Activated naive CD8-positive, alpha-beta T cell treated with anti-CD3 and anti-CD28 coated beads, Interleukin-2, amount 10 ng/mL, durations not matched to agents 7 days and 5 days (primary cell): ENCODE results near the gene PPP6R1. TPM values are rescaled to one million over a fixed set of nuclear protein-coding genes. Genes with fewer than 3 reads are reported as not detected.

ENCODE experiments used
- ATAC-seq: fragments of 150-1000 bp; cut with Tn5 transposase; one replicate; pipeline ENCODE4 v1.10.0; 2021; ENCODE audit warnings: low read depth, moderate library complexity
- POLR2A ChIA-PET: fragments of 350-600 bp; sonication (Branson Sonifier 250); formaldehyde crosslinking; loops from one replicate; lab custom pipeline; 2021; ENCODE audit warnings: antibody characterized with exemption; lab: Charles Lee
- DNase-seq: peaks from one replicate; pipeline ENCODE4 v3.0.0; 2021
- H3K27ac Mint-ChIP-seq: one replicate; pipeline ENCODE4 v1.8.0; 2022; ENCODE audit warnings: mild to moderate bottlenecking, mixed read lengths
- H3K27me3 Mint-ChIP-seq: one replicate; pipeline ENCODE4 v1.8.0; 2022; ENCODE audit warnings: mild to moderate bottlenecking, moderate library complexity, mixed read lengths
- H3K36me3 Mint-ChIP-seq: one replicate; pipeline ENCODE4 v1.8.0; 2021; ENCODE audit warnings: mild to moderate bottlenecking, mixed read lengths
- H3K4me1 Mint-ChIP-seq: one replicate; pipeline ENCODE4 v1.8.0; 2021; ENCODE audit warnings: mixed read lengths
- H3K4me3 Mint-ChIP-seq: one replicate; pipeline ENCODE4 v1.8.0; 2022; ENCODE audit warnings: mild to moderate bottlenecking, moderate library complexity, mixed read lengths
- H3K9me3 Mint-ChIP-seq: one replicate; pipeline ENCODE4 v1.8.0; 2021; ENCODE audit warnings: mixed read lengths
- total RNA-seq, 2 experiments: library from RNA; stranded (reverse); gene quantifications; one replicate each; pipeline ENCODE4 v1.2.3, GENCODE V29; 2021

PPP6R1 gene
- total RNA-seq, 2 experiments from 2014 or later = 211 to 226 TPM

GRCh38 chr19:55278391-55279135 lies 19.7 kb upstream of the PPP6R1 start:
- DNase-seq (no peak), ATAC-seq (no peak)
- Mint-ChIP-seq H3K4me3 (peak overlapping the region; percentile 99), H3K27me3 (peaks cover 8% of the 10 kb centered on the region), H3K4me1 (peaks cover 27% of the 10 kb centered on the region), H3K27ac (no peak overlapping the region), H3K36me3 (peaks cover 2% of the 10 kb centered on the region), H3K9me3 (no peaks in the 10 kb centered on the region)
- POLR2A ChIA-PET = interaction anchor here (7.7 kb wide), 1 partner anchor 22 kb away, joined by 120 read pairs; the partner anchor contains the start of gene PPP6R1

DNA sequence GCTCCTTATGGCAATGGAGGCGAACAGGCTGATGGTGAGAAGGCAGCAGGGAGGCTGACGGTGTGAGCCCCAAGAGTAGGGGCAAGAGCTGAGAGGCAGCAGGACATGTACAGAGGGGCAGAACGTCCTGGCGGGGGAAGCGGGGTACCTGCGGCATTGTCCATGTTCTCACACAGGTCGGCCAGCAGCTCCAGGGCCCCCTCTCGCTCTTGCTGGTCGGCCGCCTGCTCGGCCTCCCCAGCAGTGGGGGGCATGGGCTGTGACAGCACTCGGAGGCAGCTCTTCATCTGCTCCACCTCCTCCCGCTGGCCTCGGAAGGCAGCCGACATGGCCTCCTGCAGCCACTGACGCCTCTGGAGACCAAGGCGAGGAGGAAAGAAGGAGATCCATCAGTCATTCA lies 18.7 kb upstream of the PPP6R1 start:
- Mint-ChIP-seq H3K9me3 (no peaks in the 10 kb centered on the region), H3K27ac (no peak overlapping the region), H3K4me1 (peaks cover 24% of the 10 kb centered on the region), H3K4me3 (no peak overlapping the region), H3K27me3 (no peaks in the 10 kb centered on the region), H3K36me3 (peaks cover 2% of the 10 kb centered on the region)
- DNase-seq (no peak), ATAC-seq (no peak)
- POLR2A ChIA-PET = interaction anchor here (0.7 to 7.7 kb wide), 3 partner anchors 21 to 199 kb away, joined by 3 to 120 read pairs (median 3); partner anchors contain the start of genes PPP6R1 and ZNF628

DNA sequence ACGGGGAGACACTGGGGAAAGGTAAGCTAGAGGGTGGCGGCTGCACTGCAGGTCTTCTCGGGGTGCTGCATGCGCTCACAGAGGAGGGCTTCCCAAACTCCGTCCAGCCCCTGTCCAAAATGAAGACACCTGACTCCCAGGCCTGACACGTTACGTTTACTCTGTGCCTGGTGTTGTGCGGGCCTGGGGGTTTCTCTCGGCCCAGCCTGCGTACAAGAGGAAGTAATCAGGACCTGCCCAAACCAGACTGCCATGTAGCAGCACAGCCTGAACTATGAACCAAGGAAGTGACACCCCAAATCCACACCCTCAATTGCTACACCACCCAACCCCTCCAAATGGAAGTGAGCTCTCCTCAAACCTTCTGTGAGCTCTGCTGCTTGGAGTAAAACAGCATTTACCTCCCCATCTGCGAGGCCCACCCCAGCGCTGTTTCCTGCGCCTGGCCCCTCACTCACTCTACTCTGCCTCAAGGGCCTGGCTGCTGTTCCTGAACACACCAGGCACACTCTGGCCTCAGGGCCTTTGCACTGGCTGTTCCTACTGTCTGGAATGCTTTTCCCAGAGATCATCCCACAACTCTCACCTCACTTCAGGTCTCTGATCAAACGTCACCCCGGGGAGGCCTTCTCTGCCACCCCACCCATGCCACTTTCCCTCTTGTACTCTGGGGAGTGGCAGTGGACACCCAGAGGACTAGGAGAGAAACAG lies 18.1 kb upstream of the PPP6R1 start:
- Mint-ChIP-seq H3K4me1 (peaks cover 24% of the 10 kb centered on the region), H3K27ac (peak overlapping the region; percentile 40), H3K36me3 (peaks cover 2% of the 10 kb centered on the region), H3K27me3 (no peaks in the 10 kb centered on the region), H3K9me3 (no peaks in the 10 kb centered on the region), H3K4me3 (no peak overlapping the region)
- POLR2A ChIA-PET = interaction anchor here (0.7 to 7.7 kb wide), 4 partner anchors 14 to 199 kb away, joined by 3 to 120 read pairs (median 3); partner anchors contain the start of genes PPP6R1 and ZNF628
- ATAC-seq (no peak), DNase-seq (no peak)

- no peaks in the 10 kb centered on the region for H3K27me3 Mint-ChIP-seq
- no peak for DNase-seq
- H3K27ac Mint-ChIP-seq = no peak overlapping the region
- no peaks in the 10 kb centered on the region for H3K9me3 Mint-ChIP-seq
- POLR2A ChIA-PET = interaction anchor here (1.1 to 7.7 kb wide), 3 partner anchors 13 to 130 kb away, joined by 3 to 120 read pairs (median 3); partner anchors contain the start of gene PPP6R1
- H3K4me1 Mint-ChIP-seq = peaks cover 20% of the 10 kb centered on the region
- no peak for ATAC-seq
- H3K36me3 Mint-ChIP-seq = peaks cover 2% of the 10 kb centered on the region
- H3K4me3 Mint-ChIP-seq = no peak overlapping the region
These were observed 17.3 kb upstream of the PPP6R1 start for GRCh38 chr19:55275851-55276719.

- Mint-ChIP-seq H3K9me3 (no peaks in the 10 kb centered on the region), H3K4me1 (peaks cover 12% of the 10 kb centered on the region), H3K36me3 (peaks cover 6% of the 10 kb centered on the region), H3K27ac (no peak overlapping the region), H3K27me3 (no peaks in the 10 kb centered on the region), H3K4me3 (no peak overlapping the region)
- no peak for DNase-seq
- POLR2A ChIA-PET = interaction anchor here (7.7 kb wide), 1 partner anchor 17 kb away, joined by 120 read pairs; the partner anchor contains the start of gene PPP6R1
- no peak for ATAC-seq
These were observed 15.3 kb upstream of the PPP6R1 start for GRCh38 chr19:55273978-55274707.

DNA sequence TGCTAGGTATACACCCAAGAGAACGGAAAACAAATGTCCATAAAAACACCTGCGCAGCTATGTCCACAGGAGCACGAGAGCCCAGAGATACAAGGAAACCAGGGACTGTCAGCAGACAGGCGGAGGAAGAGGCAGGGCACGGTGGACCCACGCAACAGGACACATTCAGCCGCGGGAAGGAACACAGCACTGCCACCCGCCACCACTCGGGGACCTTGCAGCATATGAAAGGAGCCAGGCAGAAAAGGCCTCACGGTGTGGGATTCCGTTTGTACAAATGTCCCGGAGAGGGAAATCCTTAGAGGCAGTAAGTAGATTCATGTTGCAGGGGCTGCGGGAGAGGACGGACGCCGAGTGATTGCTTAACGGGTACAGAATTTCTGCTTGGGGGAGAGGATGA lies 13.3 kb upstream of the PPP6R1 start:
- no peak for ATAC-seq
- H3K36me3 Mint-ChIP-seq = peaks cover 7% of the 10 kb centered on the region
- no peak overlapping the region for H3K27ac Mint-ChIP-seq
- H3K4me3 Mint-ChIP-seq = no peak overlapping the region
- POLR2A ChIA-PET = interaction anchor here (0.7 kb wide), 1 partner anchor 67 kb away, joined by 3 read pairs; no protein-coding TSS in a partner anchor
- DNase-seq = no peak
- H3K27me3 Mint-ChIP-seq = no peaks in the 10 kb centered on the region
- H3K4me1 Mint-ChIP-seq = peaks cover 10% of the 10 kb centered on the region
- H3K9me3 Mint-ChIP-seq = no peaks in the 10 kb centered on the region

DNA sequence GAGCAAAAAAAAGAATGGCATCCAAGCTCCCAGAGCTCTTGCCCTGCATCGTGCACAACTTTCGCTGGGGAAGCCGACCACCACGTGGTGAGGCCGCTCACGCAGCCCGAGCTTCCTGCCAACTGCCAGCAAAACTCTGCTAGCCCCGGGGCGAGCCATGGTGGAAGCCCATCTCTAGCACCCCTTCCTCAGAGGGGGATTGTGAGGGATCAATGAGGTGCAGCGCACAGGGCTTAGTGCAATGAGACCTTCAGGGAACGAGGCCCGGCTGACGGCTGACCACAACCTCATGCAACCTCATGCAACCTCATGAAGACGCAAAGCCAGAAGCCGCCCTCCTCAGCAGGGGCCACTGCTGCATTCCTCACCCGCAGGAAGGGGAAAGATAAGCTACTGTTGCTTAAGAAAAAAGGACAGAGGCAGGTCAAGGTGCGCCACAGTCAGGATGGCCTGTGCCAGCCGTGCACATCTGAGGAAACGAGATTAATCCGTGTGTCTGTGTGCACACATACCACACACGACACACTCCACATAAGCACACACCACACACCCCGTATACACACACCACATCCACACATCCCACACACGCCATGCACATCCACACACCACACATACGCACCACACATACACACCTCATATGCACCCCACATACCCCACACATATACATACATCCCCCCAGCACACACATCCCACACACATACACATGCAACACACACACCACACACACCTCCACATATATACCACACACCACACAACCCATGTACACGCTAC lies 11.5 kb upstream of the PPP6R1 start:
- DNase-seq (no peak), ATAC-seq (no peak)
- Mint-ChIP-seq H3K4me1 (peaks cover 9% of the 10 kb centered on the region), H3K9me3 (peaks cover 7% of the 10 kb centered on the region), H3K4me3 (no peak overlapping the region), H3K27ac (no peak overlapping the region), H3K36me3 (peaks cover 14% of the 10 kb centered on the region), H3K27me3 (no peaks in the 10 kb centered on the region)
- POLR2A ChIA-PET = no interaction called here

- Mint-ChIP-seq H3K27ac (no peak overlapping the region), H3K4me1 (peaks cover 9% of the 10 kb centered on the region), H3K27me3 (no peaks in the 10 kb centered on the region)
These were observed 10.5 kb upstream of the PPP6R1 start for GRCh38 chr19:55269299-55269698.

DNA sequence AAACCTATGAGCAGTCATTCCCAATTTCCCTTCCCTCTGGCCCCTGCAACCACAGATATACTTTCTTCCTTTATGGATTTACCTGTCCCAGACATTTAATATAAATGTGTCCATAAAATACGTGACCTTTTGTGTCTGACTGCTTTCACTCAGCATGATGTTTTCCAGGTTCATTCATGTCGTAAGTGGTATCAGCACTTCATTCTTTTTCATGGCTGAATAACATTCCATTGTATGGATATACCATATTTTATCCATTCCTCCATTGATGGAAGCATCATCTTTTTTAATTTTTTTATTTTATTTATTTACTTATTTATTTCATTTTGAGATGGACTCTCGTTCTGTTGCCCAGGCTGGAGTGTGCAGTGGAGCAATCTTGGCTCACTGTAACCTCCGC lies 8.0 kb upstream of the PPP6R1 start:
- no peak for DNase-seq
- Mint-ChIP-seq H3K27ac (no peak overlapping the region), H3K27me3 (no peaks in the 10 kb centered on the region), H3K4me1 (peaks cover 9% of the 10 kb centered on the region), H3K9me3 (peaks cover 7% of the 10 kb centered on the region), H3K36me3 (peaks cover 14% of the 10 kb centered on the region), H3K4me3 (no peak overlapping the region)
- POLR2A ChIA-PET = no interaction called here
- no peak for ATAC-seq

More at GRCh38 chr19:55269299-55269698, 10.5 kb upstream of the PPP6R1 start:
- POLR2A ChIA-PET = interaction anchor here (1.3 kb wide), 1 partner anchor 10 kb away, joined by 3 read pairs; no protein-coding TSS in a partner anchor
- no peak for DNase-seq
- peaks cover 7% of the 10 kb centered on the region for H3K9me3 Mint-ChIP-seq
- ATAC-seq = no peak
- H3K36me3 Mint-ChIP-seq = peaks cover 14% of the 10 kb centered on the region
- H3K4me3 Mint-ChIP-seq = no peak overlapping the region

- peaks cover 7% of the 10 kb centered on the region for H3K9me3 Mint-ChIP-seq
- no peak for DNase-seq
- no peaks in the 10 kb centered on the region for H3K27me3 Mint-ChIP-seq
- peaks cover 9% of the 10 kb centered on the region for H3K4me1 Mint-ChIP-seq
- H3K4me3 Mint-ChIP-seq = peak overlapping the region; percentile 0
- POLR2A ChIA-PET = no interaction called here
- H3K36me3 Mint-ChIP-seq = peaks cover 14% of the 10 kb centered on the region
- peak overlapping the region; percentile 8 for H3K27ac Mint-ChIP-seq
- no peak for ATAC-seq
These were observed 7.6 kb upstream of the PPP6R1 start for GRCh38 chr19:55266404-55266803.

DNA sequence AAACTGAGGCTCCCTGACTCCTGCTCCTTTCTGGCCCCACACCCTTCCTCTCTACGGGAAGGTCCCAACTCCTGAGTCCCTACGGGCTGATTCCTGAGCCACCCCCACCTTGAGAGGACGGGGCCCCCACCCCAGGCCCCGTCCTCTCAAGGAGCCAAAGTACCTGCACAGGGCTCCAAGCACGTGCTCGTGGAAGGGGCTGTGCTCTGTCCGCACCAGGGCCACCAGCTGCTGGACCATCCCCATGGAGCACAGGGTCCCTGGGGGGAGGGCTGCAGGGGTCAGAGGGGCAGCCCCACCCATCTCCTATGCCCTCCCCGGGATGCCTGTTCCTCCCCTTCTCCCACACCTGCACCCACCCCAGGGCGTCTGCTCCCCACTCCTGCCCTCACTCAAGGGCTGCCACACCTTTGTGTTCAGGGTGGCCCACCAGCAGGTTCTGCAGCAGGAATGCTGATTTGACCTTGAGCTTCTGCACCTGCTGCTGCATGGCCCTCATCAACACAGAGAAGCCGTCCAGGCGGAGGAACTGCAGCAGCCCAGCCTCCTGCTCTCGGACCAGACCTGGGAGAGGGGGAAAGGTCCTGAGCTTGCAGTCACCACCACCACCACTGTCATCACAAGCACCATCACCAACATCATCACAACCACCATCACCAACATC lies 7.0 kb upstream of the PPP6R1 start:
- POLR2A ChIA-PET = no interaction called here
- no peaks in the 10 kb centered on the region for H3K27me3 Mint-ChIP-seq
- ATAC-seq = no peak
- peaks cover 7% of the 10 kb centered on the region for H3K9me3 Mint-ChIP-seq
- peaks cover 9% of the 10 kb centered on the region for H3K4me1 Mint-ChIP-seq
- H3K27ac Mint-ChIP-seq = peak overlapping the region; percentile 8
- DNase-seq = no peak
- peaks cover 13% of the 10 kb centered on the region for H3K36me3 Mint-ChIP-seq
- H3K4me3 Mint-ChIP-seq = no peak overlapping the region
